Effector memory CD8-positive, alpha-beta T cell (primary cell): ENCODE measurements around the gene THEM5.
A peak's percentile ranks its signal among the peaks of the same experiment; 100 is the strongest.

Experiments used
- ATAC-seq: fragments of 150-1000 bp; cut with Tn5 transposase; replicated peaks from 2 replicates; pipeline ENCODE4 v1.10.0; 2021; ENCODE audit warnings: mild to moderate bottlenecking, moderate library complexity
- DNase-seq, 3 experiments: peaks; one replicate each; pipeline ENCODE4 v3.0.0; 2021
- H3K27ac Mint-ChIP-seq, 2 donors: one replicate each; pipeline ENCODE4 v1.8.0; 2022; ENCODE audit warnings: mild to moderate bottlenecking in 2 of 2, mixed read lengths in 2 of 2, moderate library complexity in 2 of 2
- H3K27me3 Mint-ChIP-seq, 2 donors: one replicate each; pipeline ENCODE4 v1.8.0; 2022; ENCODE audit warnings: mixed read lengths in 2 of 2
- H3K36me3 Mint-ChIP-seq: one replicate; pipeline ENCODE4 v1.8.0; 2022; ENCODE audit warnings: mild to moderate bottlenecking, moderate library complexity, mixed read lengths; ENCODE audit not compliant: insufficient read depth
- H3K4me1 Mint-ChIP-seq, 2 donors: one replicate each; pipeline ENCODE4 v1.8.0; 2022; ENCODE audit warnings: low read depth in 2 of 2, mixed read lengths in 2 of 2
- H3K4me3 Mint-ChIP-seq, 2 donors: one replicate each; pipeline ENCODE4 v1.8.0; 2022; ENCODE audit warnings: mild to moderate bottlenecking in 2 of 2, mixed read lengths in 2 of 2, moderate library complexity in 2 of 2
- H3K9me3 Mint-ChIP-seq, 2 donors: one replicate each; pipeline ENCODE4 v1.8.0; 2022; ENCODE audit warnings: mixed read lengths in 2 of 2

THEM5 gene

GRCh38 chr1:151843398-151843797 lies 10.1 kb downstream of the THEM5 start:
- ATAC-seq (no peak), DNase-seq (no peak)
- no peaks in the 10 kb centered on the region for H3K27me3 Mint-ChIP-seq
- peaks cover 30 to 31% of the 10 kb centered on the region in 2 donors for H3K4me1 Mint-ChIP-seq
- no peaks in the 10 kb centered on the region for H3K9me3 Mint-ChIP-seq
- no peak overlapping the region for H3K27ac Mint-ChIP-seq
- peaks cover 22% of the 10 kb centered on the region for H3K36me3 Mint-ChIP-seq
- H3K4me3 Mint-ChIP-seq, result no peak overlapping the region

DNA sequence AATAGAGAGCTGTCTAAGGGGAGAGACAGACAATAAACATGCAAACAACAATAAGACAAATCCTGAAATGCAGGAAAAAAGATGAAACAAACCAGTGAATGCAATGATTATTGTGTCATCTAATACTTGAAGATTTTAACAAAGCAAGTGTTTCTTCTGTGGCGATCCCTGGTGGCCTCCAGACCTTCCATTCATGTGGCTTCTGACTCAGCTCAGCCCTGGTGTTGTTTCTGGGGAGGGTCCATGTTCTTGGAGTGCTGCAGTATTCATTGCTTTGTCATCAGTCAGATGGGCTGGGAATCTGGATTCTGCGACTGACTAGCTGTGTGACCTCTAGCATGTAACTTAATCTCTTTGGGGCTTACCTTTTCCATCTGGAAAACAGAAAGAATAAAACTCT lies 12.4 kb downstream of the THEM5 start:
- peaks cover 34 to 37% of the 10 kb centered on the region in 2 donors for H3K4me1 Mint-ChIP-seq

DNA sequence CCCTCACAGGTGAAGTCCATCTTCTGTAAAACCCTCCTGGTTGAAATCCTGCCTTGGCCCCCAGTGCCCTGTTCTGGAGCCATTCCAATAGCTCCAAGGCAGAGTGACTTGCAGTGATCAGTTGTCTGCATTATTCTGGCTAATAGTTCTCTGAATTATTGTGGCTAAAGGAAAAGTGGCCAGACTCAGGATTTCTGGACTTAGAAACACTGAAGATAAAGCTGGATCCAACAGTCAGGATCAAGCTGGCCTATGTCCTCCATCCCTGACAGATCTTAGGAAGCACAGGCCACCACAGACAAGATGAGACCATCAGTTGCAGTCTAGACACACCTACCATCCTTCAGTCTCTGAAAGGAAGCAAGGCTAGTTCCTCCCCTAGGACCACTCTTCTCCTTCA lies 13.1 kb downstream of the THEM5 start:
- Mint-ChIP-seq H3K4me1 (peaks cover 33 to 34% of the 10 kb centered on the region in 2 donors), H3K9me3 (no peaks in the 10 kb centered on the region), H3K27ac (peak overlapping the region; percentile 80 to 93), H3K4me3 (peak overlapping the region; percentile 88 to 89), H3K36me3 (peaks cover 33% of the 10 kb centered on the region), H3K27me3 (no peaks in the 10 kb centered on the region)
- ATAC-seq, result no peak
- DNase-seq, result no peak

More for the DNA sequence above, 12.4 kb downstream of the THEM5 start:
- ATAC-seq (no peak), DNase-seq (no peak)
- H3K27ac Mint-ChIP-seq, result peak overlapping the region; percentile 80 to 93
- no peaks in the 10 kb centered on the region for H3K9me3 Mint-ChIP-seq
- H3K4me3 Mint-ChIP-seq, result peak overlapping the region; percentile 88 to 89
- H3K27me3 Mint-ChIP-seq, result no peaks in the 10 kb centered on the region
- peaks cover 37% of the 10 kb centered on the region for H3K36me3 Mint-ChIP-seq

DNA sequence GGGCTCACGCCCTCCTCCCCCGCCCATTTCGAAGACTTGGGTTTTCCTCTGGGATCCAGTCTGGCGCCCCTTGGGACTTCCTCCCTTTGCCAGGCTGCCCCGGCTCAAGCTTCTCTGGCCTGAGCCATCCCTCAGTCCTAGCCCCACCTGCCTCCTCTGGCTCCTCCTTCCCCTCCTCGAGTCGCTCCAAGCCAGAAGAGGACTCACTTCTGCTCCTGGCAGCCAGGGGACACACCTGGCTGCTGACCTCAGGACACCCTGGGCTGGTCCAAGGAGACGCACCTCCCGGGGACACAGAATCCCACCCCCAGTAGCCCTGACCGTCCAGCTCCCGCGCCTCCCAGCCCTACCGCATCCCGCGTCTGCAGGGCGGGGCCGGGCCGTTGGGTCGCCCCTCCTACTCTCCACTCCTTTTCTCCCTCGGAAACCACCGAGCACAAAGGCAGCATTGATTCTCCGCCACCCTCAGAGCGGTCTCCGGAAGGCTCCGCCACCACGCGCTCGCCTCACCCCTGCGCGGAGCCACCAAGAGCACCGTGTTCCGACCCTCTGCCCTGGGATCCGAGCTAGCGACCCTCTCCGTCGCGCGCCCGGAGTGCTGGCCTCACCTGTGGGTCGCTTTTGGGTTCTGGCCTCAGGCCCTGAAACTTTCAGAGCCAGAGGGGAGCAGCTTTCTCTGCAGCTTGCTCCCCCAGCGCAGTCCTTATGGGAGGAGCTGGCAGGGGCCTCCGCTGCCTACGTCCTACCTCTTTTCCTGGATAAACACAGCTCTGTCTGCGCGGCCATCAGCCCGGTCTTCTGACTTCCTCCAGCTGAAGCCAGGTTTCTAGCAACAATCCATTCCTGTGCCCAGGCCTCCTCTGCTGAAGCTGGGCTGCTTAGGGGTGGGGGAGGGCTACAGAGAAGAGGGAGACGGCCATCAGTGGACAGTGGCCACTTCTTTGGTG lies 13.8 kb downstream of the THEM5 start, which contains the start of gene C2CD4D:
TSS of gene C2CD4D (minus strand) at position 364 of the 947 bp plus-strand sequence. CDS start 831 bp downstream, outside the sequence.
- ATAC-seq (peak; percentile 67), DNase-seq (peak; percentile 65 to 73 (median 66))
- Mint-ChIP-seq H3K4me1 (peaks cover 34 to 37% of the 10 kb centered on the region in 2 donors), H3K4me3 (peak within 1 kb of the TSS; percentile 88 to 89), H3K27ac (peak within 1 kb of the TSS; percentile 80 to 93), H3K27me3 (no peaks in the 10 kb centered on the region), H3K36me3 (peaks cover 33% of the 10 kb centered on the region), H3K9me3 (no peaks in the 10 kb centered on the region)

GRCh38 chr1:151839082-151839412 lies 14.5 kb downstream of the THEM5 start:
- ATAC-seq (no peak), DNase-seq (no peak)
- peaks cover 34 to 43% of the 10 kb centered on the region in 2 donors for H3K4me1 Mint-ChIP-seq
- no peaks in the 10 kb centered on the region for H3K9me3 Mint-ChIP-seq
- H3K4me3 Mint-ChIP-seq, result peak overlapping the region; percentile 88 to 89
- H3K36me3 Mint-ChIP-seq, result peaks cover 33% of the 10 kb centered on the region
- peak overlapping the region; percentile 80 to 93 for H3K27ac Mint-ChIP-seq
- H3K27me3 Mint-ChIP-seq, result no peaks in the 10 kb centered on the region

DNA sequence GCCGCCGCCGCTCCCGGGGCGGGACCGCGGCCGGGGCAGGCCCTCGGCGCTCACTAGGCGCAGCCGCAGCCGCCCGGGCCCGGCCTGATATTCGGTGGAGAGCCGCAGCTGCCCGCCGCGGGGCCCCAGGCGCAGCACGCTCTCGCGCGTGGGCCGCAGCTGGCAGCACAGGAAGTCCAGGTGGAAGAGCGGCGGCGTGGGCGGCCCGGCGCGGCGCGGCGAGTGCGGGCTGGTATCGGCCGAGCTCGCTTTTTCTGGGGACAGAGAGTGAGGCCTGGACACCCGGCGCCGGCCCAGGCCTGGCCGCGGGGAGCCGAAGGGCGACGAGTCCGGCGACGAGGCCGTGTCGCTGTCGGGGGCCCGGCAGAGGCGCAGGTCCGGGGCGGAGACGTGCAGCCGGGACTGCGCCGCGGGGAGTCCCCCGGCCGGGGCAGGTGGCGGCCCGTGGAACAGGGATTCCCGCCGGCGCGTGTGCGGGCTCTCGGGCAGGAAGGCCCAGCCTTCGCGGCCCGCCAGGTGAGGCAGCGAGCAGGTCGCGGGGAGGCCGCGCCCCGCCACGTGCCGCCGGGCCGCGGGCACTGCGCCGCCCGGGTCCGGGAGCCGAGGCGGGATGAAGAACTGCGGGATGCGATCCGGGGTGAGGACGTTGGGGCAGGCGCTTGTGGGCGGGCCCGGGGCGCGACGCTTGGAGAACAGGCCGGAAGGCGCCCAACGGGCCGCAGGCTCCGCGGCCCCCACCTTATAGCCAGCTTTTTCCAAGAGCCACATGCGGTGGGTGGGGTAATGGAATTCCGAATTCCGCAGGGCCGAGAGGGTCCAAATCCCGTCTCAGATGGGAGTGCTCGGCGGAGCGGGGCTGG lies 15.1 kb downstream of the THEM5 start:
- peak overlapping the region; percentile 89 to 98 for H3K4me3 Mint-ChIP-seq
- no peaks in the 10 kb centered on the region for H3K9me3 Mint-ChIP-seq
- H3K36me3 Mint-ChIP-seq, result peaks cover 34% of the 10 kb centered on the region
- H3K4me1 Mint-ChIP-seq, result peaks cover 35 to 49% of the 10 kb centered on the region in 2 donors
- peak overlapping the region; percentile 86 to 99 for H3K27ac Mint-ChIP-seq
- no peaks in the 10 kb centered on the region for H3K27me3 Mint-ChIP-seq
- DNase-seq (peak in 2 of 3 experiments; percentile 30 to 41), ATAC-seq (peak; percentile 38)

GRCh38 chr1:151837884-151838221 lies 15.7 kb downstream of the THEM5 start:
- Mint-ChIP-seq H3K9me3 (no peaks in the 10 kb centered on the region), H3K27ac (peak overlapping the region; percentile 86 to 99), H3K4me3 (peak overlapping the region; percentile 78 to 98), H3K4me1 (peaks cover 38 to 53% of the 10 kb centered on the region in 2 donors), H3K27me3 (no peaks in the 10 kb centered on the region), H3K36me3 (peaks cover 36% of the 10 kb centered on the region)
- ATAC-seq (peak; percentile 3), DNase-seq (no peak)

GRCh38 chr1:151837197-151837596 lies 16.3 kb downstream of the THEM5 start:
- H3K4me1 Mint-ChIP-seq, result peaks cover 38 to 60% of the 10 kb centered on the region in 2 donors
- H3K9me3 Mint-ChIP-seq, result no peaks in the 10 kb centered on the region
- peak overlapping the region; percentile 78 to 98 for H3K4me3 Mint-ChIP-seq
- no peaks in the 10 kb centered on the region for H3K27me3 Mint-ChIP-seq
- DNase-seq (peak in 1 of 3 experiments; percentile 28), ATAC-seq (peak; percentile 49)
- peak overlapping the region; percentile 86 to 99 for H3K27ac Mint-ChIP-seq
- H3K36me3 Mint-ChIP-seq, result peaks cover 36% of the 10 kb centered on the region

DNA sequence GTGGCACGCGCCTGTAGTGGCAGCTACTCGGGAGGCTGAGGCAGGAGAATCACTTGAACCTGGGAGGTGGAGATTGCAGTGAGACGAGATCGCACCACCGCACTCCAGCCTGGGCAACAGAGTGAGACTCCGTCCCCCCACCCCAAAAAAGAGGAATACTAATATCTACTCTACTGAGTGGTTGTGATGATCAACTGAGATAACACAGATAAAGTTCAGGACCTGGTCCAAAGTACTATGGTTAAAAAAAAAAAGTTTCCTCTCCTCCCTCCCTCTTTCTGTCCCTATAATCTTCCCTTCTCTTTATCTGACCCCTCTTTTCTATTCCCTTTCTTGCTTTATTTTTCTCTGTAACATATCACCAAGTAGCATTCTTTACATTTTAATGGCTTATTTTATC lies 17.9 kb downstream of the THEM5 start:
- Mint-ChIP-seq H3K27ac (peak overlapping the region in 1 of 2 donors; percentile 41), H3K4me3 (peak overlapping the region in 1 of 2 donors; percentile 42), H3K9me3 (no peaks in the 10 kb centered on the region), H3K4me1 (peaks cover 46 to 70% of the 10 kb centered on the region in 2 donors), H3K36me3 (peaks cover 40% of the 10 kb centered on the region), H3K27me3 (no peaks in the 10 kb centered on the region)
- DNase-seq (no peak), ATAC-seq (no peak)

DNA sequence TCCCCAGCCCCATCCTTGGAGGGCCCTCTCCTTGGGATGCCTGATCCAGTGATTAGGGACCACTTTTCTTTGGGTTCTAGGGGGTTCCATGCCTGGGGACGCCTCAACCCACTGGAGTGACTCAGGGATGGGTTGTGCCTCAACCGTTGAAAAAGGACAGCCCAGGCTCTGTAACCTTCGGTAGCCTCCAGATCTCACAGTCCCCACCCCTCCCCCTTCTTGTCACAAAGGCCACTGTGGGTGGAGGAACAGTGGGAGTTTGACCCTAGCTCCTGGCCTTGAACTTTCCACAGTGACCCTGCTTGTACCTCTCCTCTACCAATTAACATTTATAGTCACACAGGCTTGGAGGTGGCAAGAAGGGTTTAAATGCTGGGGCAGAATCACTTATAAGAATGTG lies 19.3 kb downstream of the THEM5 start:
- DNase-seq, result no peak
- H3K27me3 Mint-ChIP-seq, result no peaks in the 10 kb centered on the region
- H3K36me3 Mint-ChIP-seq, result peaks cover 37% of the 10 kb centered on the region
- peaks cover 46 to 71% of the 10 kb centered on the region in 2 donors for H3K4me1 Mint-ChIP-seq
- peak overlapping the region in 1 of 2 donors; percentile 89 for H3K4me3 Mint-ChIP-seq
- H3K9me3 Mint-ChIP-seq, result no peaks in the 10 kb centered on the region
- no peak for ATAC-seq
- H3K27ac Mint-ChIP-seq, result peak overlapping the region in 1 of 2 donors; percentile 91

GRCh38 chr1:151833172-151833900 lies 20.2 kb downstream of the THEM5 start:
- DNase-seq (no peak), ATAC-seq (no peak)
- H3K27me3 Mint-ChIP-seq, result no peaks in the 10 kb centered on the region
- peak overlapping the region; percentile 30 to 89 for H3K4me3 Mint-ChIP-seq
- H3K27ac Mint-ChIP-seq, result peak overlapping the region in 1 of 2 donors; percentile 91
- peaks cover 52 to 78% of the 10 kb centered on the region in 2 donors for H3K4me1 Mint-ChIP-seq
- peaks cover 37% of the 10 kb centered on the region for H3K36me3 Mint-ChIP-seq
- H3K9me3 Mint-ChIP-seq, result no peaks in the 10 kb centered on the region

DNA sequence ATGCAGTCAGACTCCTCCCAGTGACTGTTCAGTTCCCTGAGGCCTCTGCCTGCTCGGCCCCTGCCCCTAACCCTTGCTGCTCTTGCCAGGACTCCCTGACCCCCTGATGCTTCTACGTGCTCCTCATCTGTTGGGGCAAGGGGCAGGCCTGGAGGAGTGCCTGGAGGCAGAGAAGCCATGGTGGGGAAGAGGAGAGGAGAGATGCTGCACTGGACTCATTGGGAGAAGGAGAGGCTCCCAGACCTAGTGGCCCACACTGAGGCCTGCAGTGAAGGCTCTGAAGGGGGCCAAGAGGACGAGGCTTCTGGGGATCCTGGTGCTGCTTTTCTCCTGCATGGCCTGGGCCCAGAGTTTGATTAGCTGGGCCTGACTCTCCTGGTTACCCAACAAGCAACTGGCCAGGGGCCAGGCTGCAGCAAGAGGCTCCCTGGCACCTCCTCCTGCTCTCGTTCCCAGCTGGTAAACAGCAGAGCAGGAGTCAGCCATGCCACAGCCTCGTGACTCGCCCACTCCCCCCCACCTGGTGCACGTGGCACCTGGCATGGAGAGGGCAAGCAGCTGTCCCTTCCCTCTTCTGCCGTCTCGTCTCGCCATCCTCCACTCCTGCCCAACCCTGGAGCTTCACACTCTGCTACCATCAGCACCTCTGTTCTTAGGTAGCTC lies 21.1 kb downstream of the THEM5 start:
- Mint-ChIP-seq H3K9me3 (no peaks in the 10 kb centered on the region), H3K36me3 (peaks cover 36% of the 10 kb centered on the region), H3K4me3 (peak overlapping the region; percentile 54 to 89), H3K4me1 (peaks cover 53 to 82% of the 10 kb centered on the region in 2 donors), H3K27ac (peak overlapping the region in 1 of 2 donors; percentile 91), H3K27me3 (no peaks in the 10 kb centered on the region)
- no peak for ATAC-seq
- DNase-seq, result no peak
